ENCODE results near the gene SESN1.

SESN1 gene

GRCh38 chr6:108996208-108996607, 98.4 kb downstream of the SESN1 start:
- Histone ChIP-seq H3K4me3 (ENCODE audit: low read length) (no peak overlapping the region), H2AFZ (ENCODE audit: low read length) (no peak overlapping the region), H3K4me1 (ENCODE audit: low read length) (no peaks in the 10 kb centered on the region), H3K9me3 (replicated peaks; ENCODE audit: insufficient read depth, low read length) (no peaks in the 10 kb centered on the region), H3F3A (ENCODE audit: insufficient read depth, low read length) (no peaks in the 10 kb centered on the region), H3K9me2 (replicated peaks; ENCODE audit: insufficient read depth, low read length) (no peaks in the 10 kb centered on the region), H3K79me2 (ENCODE audit: low read length) (no peaks in the 10 kb centered on the region), H3K9ac (ENCODE audit: low read length) (no peak overlapping the region), H3K36me3 (replicated peaks; ENCODE audit: insufficient read depth, low read length) (peaks cover 6% of the 10 kb centered on the region), H3K27ac (ENCODE audit: low read length) (no peak overlapping the region), H3K27me3 (replicated peaks; ENCODE audit: insufficient read depth, low read length) (no peaks in the 10 kb centered on the region), H4K20me1 (ENCODE audit: insufficient read depth, low read length) (no peaks in the 10 kb centered on the region), H3K4me2 (ENCODE audit: low read depth, low read length) (no peak overlapping the region)
- DNase-seq = no peak
- TF ChIP-seq CTCF (IDR thresholded peaks at IDR 0.05; ENCODE audit: low read length) (no peak), EZH2phosphoT487 (IDR thresholded peaks at IDR 0.05; ENCODE audit: low read length) (no peak), EZH2 (optimal IDR thresholded peaks at IDR 0.05; ENCODE audit: low read depth, low read length) (no peak)

- no peak overlapping the region for H3K9ac ChIP-seq (ENCODE audit: low read length)
- DNase-seq = no peak
- no peak overlapping the region for H3K27ac ChIP-seq (ENCODE audit: low read length)
- H3K27me3 ChIP-seq (replicated peaks; ENCODE audit: insufficient read depth, low read length) = no peaks in the 10 kb centered on the region
- no peak overlapping the region for H3K4me3 ChIP-seq (ENCODE audit: low read length)
- no peaks in the 10 kb centered on the region for H3K79me2 ChIP-seq (ENCODE audit: low read length)
- H3K4me2 ChIP-seq (ENCODE audit: low read depth, low read length) = no peak overlapping the region
- no peaks in the 10 kb centered on the region for H3F3A ChIP-seq (ENCODE audit: insufficient read depth, low read length)
- TF ChIP-seq CTCF (IDR thresholded peaks at IDR 0.05; ENCODE audit: low read length) (no peak), EZH2 (optimal IDR thresholded peaks at IDR 0.05; ENCODE audit: low read depth, low read length) (no peak), EZH2phosphoT487 (IDR thresholded peaks at IDR 0.05; ENCODE audit: low read length) (no peak)
- no peaks in the 10 kb centered on the region for H4K20me1 ChIP-seq (ENCODE audit: insufficient read depth, low read length)
- no peaks in the 10 kb centered on the region for H3K9me2 ChIP-seq (replicated peaks; ENCODE audit: insufficient read depth, low read length)
- no peak overlapping the region for H2AFZ ChIP-seq (ENCODE audit: low read length)
- H3K4me1 ChIP-seq (ENCODE audit: low read length) = no peaks in the 10 kb centered on the region
- H3K9me3 ChIP-seq (replicated peaks; ENCODE audit: insufficient read depth, low read length) = no peaks in the 10 kb centered on the region
- peaks cover 6% of the 10 kb centered on the region for H3K36me3 ChIP-seq (replicated peaks; ENCODE audit: insufficient read depth, low read length)
These were observed 99.3 kb downstream of the SESN1 start for GRCh38 chr6:108995296-108995695.

- Histone ChIP-seq H3K9me2 (replicated peaks; ENCODE audit: insufficient read depth, low read length) (no peaks in the 10 kb centered on the region), H2AFZ (ENCODE audit: low read length) (no peak overlapping the region), H4K20me1 (ENCODE audit: insufficient read depth, low read length) (no peaks in the 10 kb centered on the region), H3K79me2 (ENCODE audit: low read length) (no peaks in the 10 kb centered on the region), H3F3A (ENCODE audit: insufficient read depth, low read length) (no peaks in the 10 kb centered on the region), H3K4me3 (ENCODE audit: low read length) (no peak overlapping the region), H3K27me3 (replicated peaks; ENCODE audit: insufficient read depth, low read length) (no peaks in the 10 kb centered on the region), H3K36me3 (replicated peaks; ENCODE audit: insufficient read depth, low read length) (peaks cover 6% of the 10 kb centered on the region), H3K4me1 (ENCODE audit: low read length) (no peaks in the 10 kb centered on the region), H3K4me2 (ENCODE audit: low read depth, low read length) (no peak overlapping the region), H3K27ac (ENCODE audit: low read length) (no peak overlapping the region), H3K9ac (ENCODE audit: low read length) (no peak overlapping the region), H3K9me3 (replicated peaks; ENCODE audit: insufficient read depth, low read length) (no peaks in the 10 kb centered on the region)
- TF ChIP-seq EZH2 (optimal IDR thresholded peaks at IDR 0.05; ENCODE audit: low read depth, low read length) (no peak), CTCF (IDR thresholded peaks at IDR 0.05; ENCODE audit: low read length) (no peak), EZH2phosphoT487 (IDR thresholded peaks at IDR 0.05; ENCODE audit: low read length) (no peak)
- no peak for DNase-seq
These were observed 100.8 kb downstream of the SESN1 start for GRCh38 chr6:108993876-108994275.
